Psoas muscle (tissue), 8 donors: ENCODE measurements around the gene EDN1. TPM values are rescaled to one million over a fixed set of nuclear protein-coding genes. Genes with fewer than 3 reads are reported as not detected.
"Not testable (repeated sequence)": the region's sequence is repeated elsewhere in the genome, so short reads cannot be mapped to it uniquely, and the experiment has no call there.

Experiments used
- ATAC-seq, 4 donors: fragments of 200-7000 bp; cut with Tn5 transposase; one replicate each; pipeline ENCODE4 v1.9.1; 2020; ENCODE audit warnings: moderate library complexity in 3 of 4, mild to moderate bottlenecking in 2 of 4
- DNase-seq, 2 donors: peaks; one replicate each; pipeline ENCODE4 v3.0.0-alpha.2; 2020
- H3K27ac ChIP-seq: fragments of 200-600 bp; one replicate; pipeline ENCODE4 v1.8.0; 2022
- H3K27me3 ChIP-seq, 3 donors: fragments of 200-600 bp in 1 of 3; one replicate each; pipeline versions ENCODE4 v1.6.1 to v1.8.0; 2013 to 2022; ENCODE audit warnings: low read length in 2 of 3, mild to moderate bottlenecking in 2 of 3, moderate library complexity in 1 of 3; ENCODE audit not compliant: insufficient read depth in 3 of 3
- H3K36me3 ChIP-seq, 2 donors: fragments of 200-600 bp in 1 of 2; one replicate each; pipeline versions ENCODE4 v1.6.1 to v1.8.0; 2013 to 2022; ENCODE audit warnings: low read depth in 1 of 2, mild to moderate bottlenecking in 1 of 2, moderate library complexity in 1 of 2; ENCODE audit not compliant: insufficient read depth in 1 of 2
- H3K4me1 ChIP-seq: fragments of 200-600 bp; one replicate; pipeline ENCODE4 v1.8.0; 2022
- H3K4me3 ChIP-seq: fragments of 200-600 bp; one replicate; pipeline ENCODE4 v1.8.0; 2022; ENCODE audit warnings: mild to moderate bottlenecking
- H3K9me3 ChIP-seq: fragments of 200-600 bp; one replicate; pipeline ENCODE4 v1.8.0; 2022
- WGBS, 3 donors: extraction: QIAGEN DNeasy Blood & Tissue Kit; methylation state at CpG; one replicate each; pipeline versions ENCODE4 v1.1.6 to v1.1.7; 2013; 5-methylcytosine and 5-hydroxymethylcytosine counted together
- intact Hi-C, 2 donors: fragments of 100-400 bp; cut with DNase I; formaldehyde crosslinking; loops; one replicate each; pipeline versions ENCODE4 v1.11.0 to v1.14.2; 2022
- polyA plus RNA-seq, 3 donors: library from polyadenylated mRNA; stranded (reverse); fragments of 200-250 nt; gene quantifications; one replicate each; pipeline ENCODE4 v1.2.3, GENCODE V29; 2013
- total RNA-seq, 4 donors: library from RNA; stranded (reverse); fragmentation: NEBNext Ultra II Directional in 2 of 4; extraction: Animal tissue kit (Norgen Biotek cat#: 25700) in 2 of 4; gene quantifications; one replicate each; pipeline versions ENCODE4 v1.2.1 to v1.2.4, GENCODE V29; 2021 to 2023
- TF ChIP-seq, protein P1 (sequence below): fragments of 200-600 bp; IDR thresholded peaks from one replicate; pipeline ENCODE4 v1.8.0; 2022; ENCODE audit warnings: antibody characterized with exemption
- donor health status: healthy with polysubstance abuse.
- donor health status: DM: no; HTN: no; CAD: no; lungs with moderate emphysema.
- donor health status: Bipolar disorder and iron deficiency.
- donor health status: healthy.
- donor health status: DM: yes; HTN: yes; CAD: no.
- donor health status: DM: no; HTN: no; CAD: no.
- donor health status: DM: no; HTN: no; CAD: no.
- donor health status: DM: yes; HTN: yes; CAD: no.

The EDN1 gene
- total and polyA plus RNA-seq, 7 donors: 0.68 to 3.7 (median 2.0) TPM

DNA sequence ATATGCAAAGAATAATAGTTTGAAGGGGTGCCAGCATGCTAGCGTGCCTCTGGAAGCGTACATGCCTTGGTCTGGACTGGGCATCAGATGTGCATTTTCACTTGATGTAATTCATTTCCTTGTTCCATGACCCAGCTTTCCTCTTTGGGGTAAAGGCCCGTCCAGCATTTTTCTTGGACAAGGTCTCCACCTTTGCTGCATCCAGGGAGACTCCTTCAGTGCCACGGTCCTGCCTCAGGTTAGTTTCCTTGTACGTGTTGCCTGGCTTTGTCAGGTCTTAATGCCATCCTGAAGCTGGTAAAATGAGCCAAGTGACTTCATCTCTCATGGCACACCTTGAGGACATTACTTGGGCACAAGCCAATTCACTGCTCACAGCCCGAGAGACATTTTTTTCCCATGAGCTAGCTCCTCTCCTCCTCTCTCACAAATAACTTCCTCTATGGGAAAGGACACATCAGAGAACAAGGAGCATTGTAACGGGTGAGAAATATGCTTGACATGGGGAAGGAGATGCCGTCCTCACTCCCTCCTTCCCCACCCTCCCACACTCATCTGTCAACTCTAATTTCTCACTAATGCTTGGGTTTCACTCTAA is 23.9 kb downstream of the EDN1 start:
- Histone ChIP-seq H3K27ac (no peak overlapping the region), H3K4me3 (no peak overlapping the region), H3K36me3 (no peaks in the 10 kb centered on the region), H3K9me3 (no peaks in the 10 kb centered on the region), H3K4me1 (no peaks in the 10 kb centered on the region), H3K27me3 (no peaks in the 10 kb centered on the region)
- no peak for DNase-seq
- WGBS, 3 donors: 43 to 53% (median 46%) methylated on average over 8 of the region's 8 CpGs
- no peak for ATAC-seq
- intact Hi-C loops: no loop called here
- TF ChIP-seq, protein P1, sequence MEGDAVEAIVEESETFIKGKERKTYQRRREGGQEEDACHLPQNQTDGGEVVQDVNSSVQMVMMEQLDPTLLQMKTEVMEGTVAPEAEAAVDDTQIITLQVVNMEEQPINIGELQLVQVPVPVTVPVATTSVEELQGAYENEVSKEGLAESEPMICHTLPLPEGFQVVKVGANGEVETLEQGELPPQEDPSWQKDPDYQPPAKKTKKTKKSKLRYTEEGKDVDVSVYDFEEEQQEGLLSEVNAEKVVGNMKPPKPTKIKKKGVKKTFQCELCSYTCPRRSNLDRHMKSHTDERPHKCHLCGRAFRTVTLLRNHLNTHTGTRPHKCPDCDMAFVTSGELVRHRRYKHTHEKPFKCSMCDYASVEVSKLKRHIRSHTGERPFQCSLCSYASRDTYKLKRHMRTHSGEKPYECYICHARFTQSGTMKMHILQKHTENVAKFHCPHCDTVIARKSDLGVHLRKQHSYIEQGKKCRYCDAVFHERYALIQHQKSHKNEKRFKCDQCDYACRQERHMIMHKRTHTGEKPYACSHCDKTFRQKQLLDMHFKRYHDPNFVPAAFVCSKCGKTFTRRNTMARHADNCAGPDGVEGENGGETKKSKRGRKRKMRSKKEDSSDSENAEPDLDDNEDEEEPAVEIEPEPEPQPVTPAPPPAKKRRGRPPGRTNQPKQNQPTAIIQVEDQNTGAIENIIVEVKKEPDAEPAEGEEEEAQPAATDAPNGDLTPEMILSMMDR: no peak

DNA sequence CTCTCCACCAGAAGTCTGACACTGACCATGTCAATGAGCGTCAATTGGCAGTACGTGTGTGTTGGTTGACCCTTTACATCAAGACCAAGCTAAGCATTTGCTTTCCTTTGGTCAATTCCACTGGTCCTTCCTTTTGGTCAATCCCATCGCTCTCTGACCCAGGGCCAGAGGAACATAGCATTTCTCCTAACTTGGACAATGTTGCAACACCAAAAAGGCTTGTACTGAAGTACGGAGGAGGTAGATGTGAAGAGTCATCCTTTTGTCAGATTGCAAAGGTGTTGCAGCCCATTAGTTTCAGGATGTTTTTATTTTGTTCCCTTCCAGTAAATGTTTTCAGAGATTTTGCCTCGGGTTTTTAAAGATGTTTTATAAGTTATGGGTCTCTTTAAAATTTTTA is 24.6 kb downstream of the EDN1 start:
- Histone ChIP-seq H3K9me3 (no peaks in the 10 kb centered on the region), H3K27me3 (no peaks in the 10 kb centered on the region), H3K4me1 (no peaks in the 10 kb centered on the region), H3K36me3 (no peaks in the 10 kb centered on the region), H3K4me3 (no peak overlapping the region), H3K27ac (no peak overlapping the region)
- WGBS, 3 donors: 86 to 88% (median 86%) methylated on average over 5 of the region's 5 CpGs
- TF ChIP-seq, protein P1: no peak
- intact Hi-C loops: no loop called here
- DNase-seq (no peak), ATAC-seq (no peak)

DNA sequence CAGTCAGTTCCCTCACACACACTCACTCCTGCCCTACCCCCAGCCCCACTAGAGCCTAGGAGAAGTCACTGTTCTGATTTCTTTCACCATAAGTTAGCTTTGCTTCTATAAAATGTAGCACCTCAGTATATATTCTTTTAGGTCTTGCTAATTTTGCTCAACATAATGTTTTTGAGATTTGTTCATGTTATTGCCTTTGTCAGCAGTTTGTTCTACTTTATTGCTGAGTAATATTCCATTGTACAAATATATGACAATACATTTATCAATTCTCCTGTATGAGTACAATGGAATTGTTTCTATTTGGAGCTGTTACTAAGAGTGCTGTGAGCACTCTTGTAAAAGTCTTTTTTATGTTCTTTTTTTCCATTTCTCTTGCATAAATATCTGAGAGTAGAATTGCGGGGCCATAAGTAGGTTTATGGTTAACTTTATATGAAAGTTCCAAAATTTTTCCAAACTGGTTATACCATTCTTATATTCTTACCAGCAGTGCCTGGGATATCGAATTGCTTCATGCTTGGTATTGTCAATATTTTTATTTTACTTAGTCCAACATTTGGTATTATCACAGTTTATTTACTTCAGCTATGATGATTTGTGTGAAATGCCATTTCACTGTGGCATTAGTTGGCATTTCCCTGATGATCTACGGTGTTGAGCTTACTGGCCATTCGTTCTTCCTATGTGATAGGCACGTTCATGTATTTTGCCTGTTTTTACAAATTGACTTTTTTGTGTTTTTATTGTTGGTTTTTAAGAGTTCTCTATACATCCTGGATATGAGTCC is 25.3 kb downstream of the EDN1 start:
- 83 to 87% (median 86%) methylated on average over 5 of the region's 5 CpGs for WGBS, 3 donors
- TF ChIP-seq, protein P1: no peak
- H3K27me3 ChIP-seq: no peaks in the 10 kb centered on the region
- DNase-seq: no peak
- H3K27ac ChIP-seq: no peak overlapping the region
- ATAC-seq: no peak
- intact Hi-C loops: no loop called here
- H3K4me3 ChIP-seq: no peak overlapping the region
- H3K4me1 ChIP-seq: no peaks in the 10 kb centered on the region
- no peaks in the 10 kb centered on the region for H3K9me3 ChIP-seq
- H3K36me3 ChIP-seq: no peaks in the 10 kb centered on the region

DNA sequence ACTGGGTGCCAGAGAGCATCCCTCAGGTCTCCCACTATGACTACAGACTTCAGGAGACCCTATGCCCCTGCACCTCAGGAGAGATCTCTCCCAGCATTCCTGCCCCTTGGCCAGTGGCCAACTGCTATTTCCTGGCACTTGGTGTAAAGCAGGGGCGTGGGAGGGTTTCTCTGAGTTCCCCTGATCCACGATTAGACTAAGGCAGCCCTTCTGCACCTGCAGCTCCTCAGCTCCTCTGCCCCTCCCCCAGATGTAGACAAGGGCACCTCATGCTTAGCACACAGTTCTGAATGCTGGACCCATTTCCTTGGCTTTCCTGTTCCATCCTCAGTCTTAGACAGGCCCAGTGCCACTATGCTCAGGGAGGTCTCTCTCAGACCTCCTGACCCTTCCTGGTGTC is 28.6 kb downstream of the EDN1 start:
- Histone ChIP-seq H3K4me1 (no peaks in the 10 kb centered on the region), H3K9me3 (no peaks in the 10 kb centered on the region), H3K27ac (no peak overlapping the region), H3K36me3 (no peaks in the 10 kb centered on the region), H3K4me3 (no peak overlapping the region), H3K27me3 (no peaks in the 10 kb centered on the region)
- intact Hi-C loops: no loop called here
- TF ChIP-seq, protein P1: no peak
- 55 to 67% (median 56%) methylated on average over 2 of the region's 2 CpGs for WGBS, 3 donors
- DNase-seq (no peak), ATAC-seq (no peak)

DNA sequence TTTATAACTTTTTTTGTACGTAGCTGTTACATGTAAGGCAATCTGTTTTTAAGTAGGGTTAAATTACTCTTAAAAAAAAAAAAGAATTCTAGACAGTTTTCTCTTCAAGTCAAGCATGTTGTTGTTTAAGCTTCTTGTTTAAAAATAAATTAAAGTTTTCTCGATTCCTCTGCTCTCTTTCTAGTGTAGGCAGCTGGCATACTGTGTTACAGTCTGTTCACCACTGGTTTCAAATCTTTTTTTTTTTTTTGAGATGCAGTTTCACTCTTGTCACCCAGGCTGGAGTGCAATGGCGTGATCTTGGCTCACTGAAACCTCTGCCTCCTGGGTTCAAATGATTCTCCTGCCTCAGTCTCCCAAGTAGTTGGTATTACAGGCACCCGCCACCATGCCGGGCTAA is 29.9 kb downstream of the EDN1 start:
- H3K27me3 ChIP-seq, H3K27ac ChIP-seq, H3K4me3 ChIP-seq, H3K9me3 ChIP-seq, ATAC-seq, H3K36me3 ChIP-seq, H3K4me1 ChIP-seq, DNase-seq, intact Hi-C loops: not testable (repeated sequence)
- WGBS, 3 donors: 81 to 94% (median 84%) methylated on average over 5 of the region's 5 CpGs
